H1 (cell line): ENCODE results near the gene ADAM23.

Experiments used
- POLR2A ChIP-seq, 2 experiments: IDR thresholded peaks; 1 replicate in 1 of 2; 2 replicates in 1 of 2; pipeline ENCODE4 v1.6.1; 2011; ENCODE audit warnings: low read depth in 2 of 2, low read length in 2 of 2, mild to moderate bottlenecking in 2 of 2; ENCODE audit errors: control extremely low read depth in 1 of 2
- TF ChIP-seq, protein P1 (sequence below), 3 experiments: IDR thresholded peaks; 1 replicate in 2 of 3; 2 replicates in 1 of 3; pipeline versions ENCODE4 v1.5.1 to v1.6.1; 2011; ENCODE audit warnings: low read length in 3 of 3, mild to moderate bottlenecking in 3 of 3, inconsistent platforms in 2 of 3, low read depth in 1 of 3, moderate library complexity in 1 of 3; ENCODE audit not compliant: insufficient read depth in 1 of 3; ENCODE audit errors: control extremely low read depth in 1 of 3

DNA sequence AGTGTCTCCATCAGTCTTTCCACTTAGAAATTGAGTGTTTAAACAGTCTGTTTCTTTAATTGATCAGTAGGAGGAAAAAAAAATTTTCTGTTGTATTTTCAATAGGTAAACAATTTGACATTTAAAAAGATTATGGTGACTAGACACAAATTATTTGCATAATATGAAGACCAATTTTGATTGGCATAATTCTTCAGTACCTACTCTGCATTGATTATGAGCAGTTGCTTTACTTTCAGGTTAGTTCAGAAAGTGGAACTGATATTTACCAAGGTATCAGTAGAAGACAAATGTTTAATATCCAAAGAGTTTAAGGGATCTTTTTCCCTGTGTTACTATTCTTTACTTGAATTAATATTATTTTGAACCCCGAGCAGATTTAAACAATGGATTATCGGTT, 2.6 kb downstream of the ADAM23 start:
- TF ChIP-seq, protein P1, sequence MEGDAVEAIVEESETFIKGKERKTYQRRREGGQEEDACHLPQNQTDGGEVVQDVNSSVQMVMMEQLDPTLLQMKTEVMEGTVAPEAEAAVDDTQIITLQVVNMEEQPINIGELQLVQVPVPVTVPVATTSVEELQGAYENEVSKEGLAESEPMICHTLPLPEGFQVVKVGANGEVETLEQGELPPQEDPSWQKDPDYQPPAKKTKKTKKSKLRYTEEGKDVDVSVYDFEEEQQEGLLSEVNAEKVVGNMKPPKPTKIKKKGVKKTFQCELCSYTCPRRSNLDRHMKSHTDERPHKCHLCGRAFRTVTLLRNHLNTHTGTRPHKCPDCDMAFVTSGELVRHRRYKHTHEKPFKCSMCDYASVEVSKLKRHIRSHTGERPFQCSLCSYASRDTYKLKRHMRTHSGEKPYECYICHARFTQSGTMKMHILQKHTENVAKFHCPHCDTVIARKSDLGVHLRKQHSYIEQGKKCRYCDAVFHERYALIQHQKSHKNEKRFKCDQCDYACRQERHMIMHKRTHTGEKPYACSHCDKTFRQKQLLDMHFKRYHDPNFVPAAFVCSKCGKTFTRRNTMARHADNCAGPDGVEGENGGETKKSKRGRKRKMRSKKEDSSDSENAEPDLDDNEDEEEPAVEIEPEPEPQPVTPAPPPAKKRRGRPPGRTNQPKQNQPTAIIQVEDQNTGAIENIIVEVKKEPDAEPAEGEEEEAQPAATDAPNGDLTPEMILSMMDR (IDR thresholded peaks at IDR 0.05; ENCODE audit: control extremely low read depth in 1 of 3, insufficient read depth in 1 of 3, low read depth in 1 of 3, low read length in 3 of 3) = no peak
- TF ChIP-seq POLR2A (IDR thresholded peaks at IDR 0.05; ENCODE audit: control extremely low read depth in 1 of 2, low read depth in 2 of 2, low read length in 2 of 2) = no peak
